Dendritic cell treated with granulocyte-macrophage colony-stimulating factor and Interleukin-4, amounts not matched to agents 40 ng/mL and 50 ng/mL, for 4 days (primary cell): ENCODE data around the gene CFAP46.

ENCODE experiments used
- H3K27ac Mint-ChIP-seq: one replicate; pipeline ENCODE4 v1.8.0; 2022; ENCODE audit warnings: mild to moderate bottlenecking, mixed read lengths
- H3K27me3 Mint-ChIP-seq: one replicate; pipeline ENCODE4 v1.8.0; 2022; ENCODE audit warnings: mild to moderate bottlenecking, mixed read lengths
- H3K36me3 Mint-ChIP-seq: one replicate; pipeline ENCODE4 v1.8.0; 2022; ENCODE audit warnings: low read depth, mixed read lengths
- H3K4me1 Mint-ChIP-seq: one replicate; pipeline ENCODE4 v1.8.0; 2022; ENCODE audit warnings: low read depth, mixed read lengths
- H3K4me3 Mint-ChIP-seq: one replicate; pipeline ENCODE4 v1.8.0; 2022; ENCODE audit warnings: mild to moderate bottlenecking, moderate library complexity, mixed read lengths
- H3K9me3 Mint-ChIP-seq: one replicate; pipeline ENCODE4 v1.8.0; 2022; ENCODE audit warnings: mixed read lengths
- intact Hi-C: fragments of 100-400 bp; cut with micrococcal nuclease; formaldehyde crosslinking; loops from one replicate; pipeline ENCODE4 v1.15.0; 2022

Gene CFAP46

DNA sequence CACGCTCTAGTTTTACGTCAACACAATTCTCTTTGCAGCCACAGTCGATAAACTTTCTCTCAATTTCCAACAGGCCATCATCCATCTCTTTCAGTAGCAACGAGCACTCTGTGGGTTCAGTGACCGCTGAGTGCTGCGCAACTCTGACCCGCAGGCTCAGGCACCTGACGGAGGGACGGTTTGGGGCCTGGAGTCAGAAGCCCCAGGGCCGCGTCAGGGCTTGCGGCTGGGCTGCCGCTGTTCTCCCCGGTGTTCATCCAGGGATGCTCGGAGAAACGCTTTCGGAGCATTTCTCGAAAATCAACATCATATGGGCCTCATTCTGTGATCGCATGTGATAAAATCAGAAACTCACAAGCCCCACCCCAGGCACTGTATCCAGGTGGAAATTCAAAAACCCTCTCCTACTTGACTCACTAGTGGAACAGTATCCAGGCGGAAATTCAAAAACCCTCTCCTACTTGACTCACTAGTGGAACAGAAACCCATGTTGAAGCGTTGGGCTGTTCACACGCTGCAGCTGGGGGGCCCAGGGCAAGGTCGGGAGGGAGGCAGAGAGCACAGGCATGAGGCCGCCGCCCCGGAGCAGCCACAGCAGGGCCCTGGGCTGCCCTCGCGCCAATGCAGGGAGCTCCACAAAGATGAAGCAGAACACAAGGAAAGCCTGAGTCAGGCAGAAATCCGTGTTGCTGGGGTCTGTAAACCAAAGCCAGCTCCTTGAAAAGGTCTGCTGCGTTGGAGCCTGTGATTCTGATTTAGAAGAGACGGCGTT, 83.1 kb downstream of the CFAP46 start:
- Mint-ChIP-seq H3K4me3 (no peak overlapping the region), H3K36me3 (no peaks in the 10 kb centered on the region), H3K4me1 (no peaks in the 10 kb centered on the region), H3K9me3 (peaks cover 7% of the 10 kb centered on the region), H3K27ac (no peak overlapping the region), H3K27me3 (peaks cover 21% of the 10 kb centered on the region)
- intact Hi-C loops = no loop called here

DNA sequence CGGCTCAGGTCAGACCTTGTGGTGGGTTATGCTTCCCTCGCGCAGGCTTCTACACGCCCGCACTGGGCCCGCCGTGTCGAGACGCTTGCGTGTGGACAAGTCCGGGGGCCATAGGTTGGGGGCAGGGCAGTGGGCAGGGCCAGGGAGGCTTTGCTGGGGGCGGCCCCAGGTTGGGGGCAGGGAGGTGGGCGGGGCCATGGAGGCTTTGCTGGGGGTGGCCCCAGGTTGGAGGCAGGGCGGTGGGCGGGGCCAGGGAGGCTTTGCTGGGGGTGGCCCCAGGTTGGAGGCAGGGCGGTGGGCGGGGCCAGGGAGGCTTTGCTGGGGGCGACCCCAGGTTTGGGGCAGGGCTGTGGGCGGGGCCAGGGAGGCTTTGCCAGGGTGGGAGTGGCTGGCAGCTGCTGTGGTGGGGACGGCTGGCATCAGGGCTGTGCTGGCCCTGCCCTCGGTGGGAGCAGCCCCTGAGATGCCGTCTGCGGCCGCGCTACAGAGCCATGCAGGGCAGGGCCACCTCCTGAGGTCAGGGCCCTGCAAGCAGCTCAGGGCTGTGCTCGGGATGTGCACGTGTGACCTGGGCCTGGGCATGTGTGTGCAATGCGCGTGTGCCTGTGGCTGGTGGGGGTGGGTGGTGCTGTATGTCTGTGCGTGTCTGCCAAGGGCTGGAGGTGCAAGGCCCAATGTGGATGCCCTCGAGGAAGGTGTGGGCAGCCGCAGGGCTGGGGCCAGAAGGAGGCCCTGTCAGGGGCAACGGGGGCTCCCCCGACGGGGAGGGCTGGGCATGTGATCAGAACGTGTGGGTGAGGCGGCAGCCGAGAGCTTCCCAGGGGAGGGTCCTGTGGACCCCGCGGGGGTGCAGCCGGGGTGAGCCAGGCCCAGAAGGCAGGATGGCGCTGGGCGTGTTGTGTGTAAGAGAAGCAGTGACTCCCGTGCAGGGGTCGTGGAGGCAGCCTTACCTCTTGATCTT, 84.0 kb downstream of the CFAP46 start:
- H3K27ac Mint-ChIP-seq = no peak overlapping the region
- H3K36me3 Mint-ChIP-seq = no peaks in the 10 kb centered on the region
- no peak overlapping the region for H3K4me3 Mint-ChIP-seq
- intact Hi-C loops = no loop called here
- no peaks in the 10 kb centered on the region for H3K4me1 Mint-ChIP-seq
- peaks cover 7% of the 10 kb centered on the region for H3K9me3 Mint-ChIP-seq
- H3K27me3 Mint-ChIP-seq = peaks cover 26% of the 10 kb centered on the region

DNA sequence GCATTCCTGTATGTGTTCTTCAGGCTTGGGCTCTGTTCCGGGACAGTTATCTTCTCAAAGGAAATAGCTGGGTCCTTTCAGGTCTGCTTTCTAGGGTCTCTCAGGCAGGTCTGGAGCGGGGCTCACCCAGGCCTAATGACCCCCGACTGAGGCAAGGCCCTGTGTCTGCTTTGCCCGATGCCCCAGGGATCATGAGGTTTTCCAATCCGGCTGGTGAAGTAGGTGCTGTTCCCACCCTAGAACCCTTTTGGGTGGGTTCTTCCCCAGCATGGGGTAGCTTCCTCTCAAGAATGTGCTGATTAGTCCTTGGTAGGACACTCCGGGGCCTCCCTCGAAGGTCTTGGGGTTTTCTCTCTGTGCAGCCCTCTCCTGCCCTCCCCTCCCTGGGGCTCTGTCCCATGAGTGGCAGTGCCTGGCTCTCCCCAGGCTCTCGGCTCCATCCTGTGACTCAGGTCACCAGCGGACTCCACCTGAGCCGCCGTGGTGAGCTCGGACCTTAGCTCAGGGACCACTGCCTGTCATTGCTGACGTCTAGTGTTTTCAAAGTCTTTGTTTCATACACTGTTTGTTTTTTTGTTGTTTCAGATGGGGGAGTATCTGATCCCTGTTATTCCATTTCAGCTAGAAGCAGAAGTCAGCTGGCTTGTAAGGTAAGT, 85.4 kb downstream of the CFAP46 start:
- no peak overlapping the region for H3K27ac Mint-ChIP-seq
- H3K4me1 Mint-ChIP-seq = no peaks in the 10 kb centered on the region
- H3K4me3 Mint-ChIP-seq = no peak overlapping the region
- peaks cover 7% of the 10 kb centered on the region for H3K9me3 Mint-ChIP-seq
- no peaks in the 10 kb centered on the region for H3K36me3 Mint-ChIP-seq
- peaks cover 21% of the 10 kb centered on the region for H3K27me3 Mint-ChIP-seq
- intact Hi-C loops = no loop called here

DNA sequence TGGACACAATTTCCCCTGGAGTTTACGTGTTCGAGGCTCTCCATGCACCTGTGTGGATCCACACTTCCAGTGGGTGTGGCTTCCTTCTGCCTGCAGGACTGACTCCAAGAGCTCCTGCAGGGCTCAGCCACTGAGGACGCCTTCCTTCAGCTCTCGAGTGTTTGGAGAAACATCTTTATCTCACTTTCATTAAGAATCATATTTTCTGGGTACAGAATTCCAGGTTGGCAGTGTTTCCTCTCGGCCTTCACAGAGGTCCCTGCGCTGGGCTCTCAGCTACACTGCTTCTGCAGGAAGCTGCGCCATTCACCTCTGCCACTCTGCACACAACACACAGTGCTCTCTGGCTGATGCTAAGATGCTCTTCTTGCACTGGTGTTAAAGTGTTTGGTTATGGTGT, 86.5 kb downstream of the CFAP46 start:
- peaks cover 19% of the 10 kb centered on the region for H3K27me3 Mint-ChIP-seq
- H3K9me3 Mint-ChIP-seq = peaks cover 7% of the 10 kb centered on the region
- H3K4me1 Mint-ChIP-seq = no peaks in the 10 kb centered on the region
- H3K36me3 Mint-ChIP-seq = no peaks in the 10 kb centered on the region
- H3K27ac Mint-ChIP-seq = no peak overlapping the region
- intact Hi-C loops = no loop called here
- no peak overlapping the region for H3K4me3 Mint-ChIP-seq

GRCh38 chr10:132851451-132851850, 90.9 kb downstream of the CFAP46 start:
- Mint-ChIP-seq H3K9me3 (peaks cover 6% of the 10 kb centered on the region), H3K4me3 (no peak overlapping the region), H3K27me3 (peaks cover 34% of the 10 kb centered on the region), H3K27ac (no peak overlapping the region), H3K4me1 (peaks cover 6% of the 10 kb centered on the region), H3K36me3 (no peaks in the 10 kb centered on the region)
- intact Hi-C loops = no loop called here

- Mint-ChIP-seq H3K27me3 (peaks cover 30% of the 10 kb centered on the region), H3K9me3 (peaks cover under 1% of the 10 kb centered on the region), H3K36me3 (no peaks in the 10 kb centered on the region), H3K4me1 (peaks cover 6% of the 10 kb centered on the region), H3K27ac (no peak overlapping the region), H3K4me3 (no peak overlapping the region)
- intact Hi-C loops = no loop called here
These were observed 91.5 kb downstream of the CFAP46 start for GRCh38 chr10:132850896-132851295.

DNA sequence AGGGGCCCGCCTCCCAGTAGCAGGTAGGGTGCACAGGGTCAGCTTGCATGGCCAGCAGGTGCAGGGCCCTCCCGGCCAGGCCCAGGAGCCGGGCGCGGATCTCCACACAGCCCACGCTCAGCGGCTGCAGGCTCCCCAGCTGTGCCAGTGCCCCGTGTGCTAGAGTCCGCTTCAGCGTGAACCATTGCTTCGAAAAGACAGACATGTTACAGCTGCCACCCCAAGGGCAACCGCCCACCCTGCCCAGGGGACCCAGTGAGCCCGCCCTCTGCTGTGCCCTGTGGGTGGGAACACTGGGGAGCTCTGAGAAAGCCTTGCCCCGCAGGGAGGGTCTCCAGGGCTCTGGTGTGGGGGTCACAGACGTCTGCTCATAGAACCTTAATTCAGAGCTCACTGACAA, 92.1 kb downstream of the CFAP46 start:
- intact Hi-C loops = no loop called here
- peaks cover 28% of the 10 kb centered on the region for H3K27me3 Mint-ChIP-seq
- H3K9me3 Mint-ChIP-seq = no peaks in the 10 kb centered on the region

GRCh38 chr10:132849546-132850031, 92.8 kb downstream of the CFAP46 start:
- peaks cover 6% of the 10 kb centered on the region for H3K4me1 Mint-ChIP-seq
- no peak overlapping the region for H3K27ac Mint-ChIP-seq
- peaks cover 28% of the 10 kb centered on the region for H3K27me3 Mint-ChIP-seq
- H3K4me3 Mint-ChIP-seq = no peak overlapping the region
- no peaks in the 10 kb centered on the region for H3K36me3 Mint-ChIP-seq
- no peaks in the 10 kb centered on the region for H3K9me3 Mint-ChIP-seq
- intact Hi-C loops = no loop called here

More for the DNA sequence above, 92.1 kb downstream of the CFAP46 start:
- Mint-ChIP-seq H3K36me3 (no peaks in the 10 kb centered on the region), H3K4me3 (no peak overlapping the region), H3K4me1 (peaks cover 6% of the 10 kb centered on the region), H3K27ac (no peak overlapping the region)

GRCh38 chr10:132848951-132849545, 93.3 kb downstream of the CFAP46 start:
- no peaks in the 10 kb centered on the region for H3K36me3 Mint-ChIP-seq
- H3K27ac Mint-ChIP-seq = no peak overlapping the region
- H3K4me3 Mint-ChIP-seq = no peak overlapping the region

DNA sequence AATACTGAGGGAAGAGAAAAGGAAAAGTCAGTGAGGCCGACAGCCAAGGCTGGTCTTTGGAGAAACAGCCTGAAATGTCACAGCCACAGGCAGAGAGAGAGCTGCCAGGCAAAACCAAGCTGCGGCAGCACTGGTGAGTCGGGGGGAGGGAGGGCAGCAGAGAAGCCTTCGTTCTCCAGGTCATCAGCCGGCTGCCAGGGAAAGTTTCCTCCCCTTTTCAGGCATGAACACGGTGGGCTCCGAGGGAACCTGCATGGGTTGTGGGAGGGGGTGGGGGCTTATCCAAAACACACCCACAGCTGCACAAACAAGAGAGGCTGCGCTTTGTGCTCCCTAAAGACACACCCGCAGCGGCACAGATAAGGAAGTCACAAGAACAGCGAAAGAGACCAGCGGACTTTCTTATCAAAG, 94.1 kb downstream of the CFAP46 start:
- Mint-ChIP-seq H3K27me3 (peaks cover 19% of the 10 kb centered on the region), H3K4me3 (no peak overlapping the region), H3K4me1 (peaks cover 6% of the 10 kb centered on the region), H3K27ac (no peak overlapping the region), H3K9me3 (peaks cover under 1% of the 10 kb centered on the region), H3K36me3 (no peaks in the 10 kb centered on the region)
- intact Hi-C loops = no loop called here

More at GRCh38 chr10:132848951-132849545, 93.3 kb downstream of the CFAP46 start:
- Mint-ChIP-seq H3K4me1 (peaks cover 6% of the 10 kb centered on the region), H3K27me3 (peaks cover 24% of the 10 kb centered on the region), H3K9me3 (no peaks in the 10 kb centered on the region)
- intact Hi-C loops = no loop called here

- Mint-ChIP-seq H3K27me3 (peaks cover 19% of the 10 kb centered on the region), H3K4me1 (peaks cover 6% of the 10 kb centered on the region), H3K27ac (no peak overlapping the region), H3K4me3 (no peak overlapping the region), H3K36me3 (no peaks in the 10 kb centered on the region), H3K9me3 (peaks cover 5% of the 10 kb centered on the region)
- intact Hi-C loops = no loop called here
These were observed 94.5 kb downstream of the CFAP46 start for GRCh38 chr10:132847856-132848255.

DNA sequence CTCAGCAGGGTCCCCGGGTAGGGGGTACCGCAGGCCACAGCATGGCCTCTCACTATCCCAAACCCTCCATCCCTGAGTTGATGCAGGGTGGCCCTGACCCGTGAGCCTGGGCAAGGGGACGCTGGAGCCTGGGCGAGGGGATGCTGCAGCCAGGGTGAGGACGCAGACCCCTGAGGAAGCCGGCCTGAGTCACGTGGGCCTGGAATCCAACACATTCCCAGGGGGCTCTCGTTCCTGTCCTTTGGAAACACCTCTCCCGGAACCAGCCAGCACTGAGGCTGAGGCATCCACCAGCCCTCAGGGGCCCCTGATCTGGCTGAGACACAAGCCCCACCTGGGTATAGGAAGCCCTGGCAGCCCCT, 95.0 kb downstream of the CFAP46 start:
- peaks cover 19% of the 10 kb centered on the region for H3K27me3 Mint-ChIP-seq
- no peaks in the 10 kb centered on the region for H3K36me3 Mint-ChIP-seq
- H3K4me1 Mint-ChIP-seq = peaks cover 6% of the 10 kb centered on the region
- peaks cover 10% of the 10 kb centered on the region for H3K9me3 Mint-ChIP-seq
- no peak overlapping the region for H3K4me3 Mint-ChIP-seq
- H3K27ac Mint-ChIP-seq = no peak overlapping the region
- intact Hi-C loops = no loop called here

DNA sequence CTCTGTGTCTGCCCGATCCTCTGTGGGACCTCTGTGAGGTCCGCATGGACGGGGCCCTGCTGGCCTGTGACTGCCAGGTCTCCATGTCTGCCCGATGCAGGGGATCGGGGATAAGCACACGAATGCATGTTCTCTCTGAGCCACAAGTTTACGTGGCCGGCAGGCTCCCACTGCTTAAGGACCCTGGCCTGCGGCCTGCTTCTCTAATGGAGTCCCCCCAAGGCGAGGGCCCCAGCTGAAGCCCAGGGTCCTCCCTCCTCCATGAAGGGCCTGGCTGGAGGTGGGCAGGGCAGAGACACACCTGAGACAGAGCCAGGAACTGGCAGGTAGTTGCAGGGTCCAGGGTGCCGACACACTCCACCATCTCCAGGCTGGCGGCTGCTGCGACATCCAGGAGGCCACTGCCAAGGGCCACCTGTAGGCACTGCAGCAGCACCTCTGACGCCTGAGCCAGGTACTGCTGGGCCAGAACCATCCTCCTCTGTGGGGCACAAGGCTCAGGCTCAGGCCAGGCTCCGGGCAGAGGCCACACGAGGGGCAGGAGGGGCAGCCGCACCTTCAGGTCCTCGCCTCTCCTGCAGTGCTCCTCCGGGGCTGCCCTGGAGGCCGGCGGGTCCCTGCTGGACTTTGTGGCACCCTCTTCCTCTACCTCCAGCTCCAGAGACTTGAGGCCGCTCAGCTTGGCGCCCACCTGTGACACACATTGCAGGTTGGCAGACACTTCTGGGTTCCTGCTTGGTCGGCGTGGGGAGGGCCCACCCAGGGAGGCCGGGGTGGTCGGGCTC, 95.5 kb downstream of the CFAP46 start:
- H3K27me3 Mint-ChIP-seq = peaks cover 20% of the 10 kb centered on the region
- peaks cover 6% of the 10 kb centered on the region for H3K4me1 Mint-ChIP-seq
- peaks cover 15% of the 10 kb centered on the region for H3K9me3 Mint-ChIP-seq
- intact Hi-C loops = no loop called here
- H3K36me3 Mint-ChIP-seq = no peaks in the 10 kb centered on the region
- no peak overlapping the region for H3K27ac Mint-ChIP-seq
- H3K4me3 Mint-ChIP-seq = no peak overlapping the region
